PC-9 (cell line): ENCODE data around the gene INPP5B. TPM values are rescaled to one million over a fixed set of nuclear protein-coding genes. Genes with fewer than 3 reads are reported as not detected.

ENCODE experiments used
- BruUV-seq: library from RNA; stranded (reverse); fragments of 400-500 nt; replicated peaks from 2 replicates; lab custom pipeline; 2021; lab: Mats Ljungman, UMichigan
- CTCF ChIA-PET: fragments of 300-600 bp; sonication (Branson Sonifier 250); formaldehyde crosslinking; loops from one replicate; lab custom pipeline; 2022; ENCODE audit warnings: antibody characterized with exemption; lab: Charles Lee
- POLR2A ChIA-PET: fragments of 300-600 bp; sonication (Branson Sonifier 250); formaldehyde crosslinking; loops from one replicate; lab custom pipeline; 2022; ENCODE audit warnings: antibody characterized with exemption; ENCODE audit not compliant: unreplicated experiment; lab: Charles Lee
- DNase-seq, 2 experiments: peaks; one replicate each; pipeline versions ENCODE4 v3.0.0 to v3.0.0-alpha.2; 2015 to 2022; ENCODE audit warnings: mixed read lengths in 1 of 2
- H2AFZ ChIP-seq: fragments of 200-600 bp; sonication (generic); 2 replicates; pipeline ENCODE4 v1.8.1; 2017; ENCODE audit warnings: antibody characterized with exemption
- H3F3A ChIP-seq: fragments of 200-600 bp; sonication (generic); 2 replicates; pipeline ENCODE4 v1.8.1; 2017; ENCODE audit warnings: antibody characterized with exemption, mild to moderate bottlenecking, low read depth; ENCODE audit not compliant: insufficient read depth
- H3K27ac ChIP-seq: fragments of 200-600 bp; sonication (generic); 2 replicates; pipeline ENCODE4 v1.6.1; 2016; ENCODE audit warnings: mixed run types
- H3K27me3 ChIP-seq: fragments of 200-600 bp; sonication (generic); 2 replicates; pipeline ENCODE4 v1.6.1; 2016; ENCODE audit warnings: low read depth, mixed run types; ENCODE audit not compliant: insufficient read depth
- H3K36me3 ChIP-seq: fragments of 200-600 bp; sonication (generic); 2 replicates; pipeline ENCODE4 v1.6.1; 2016; ENCODE audit warnings: low read depth, mixed run types
- H3K4me1 ChIP-seq: fragments of 200-600 bp; sonication (generic); replicated peaks from 2 replicates; pipeline ENCODE4 v1.6.1; 2016; ENCODE audit warnings: mixed run types; ENCODE audit not compliant: insufficient read depth
- H3K4me2 ChIP-seq: fragments of 200-600 bp; sonication (generic); 2 replicates; pipeline ENCODE4 v1.6.1; 2017; ENCODE audit warnings: mixed run types
- H3K4me3 ChIP-seq: fragments of 200-600 bp; sonication (generic); 2 replicates; pipeline ENCODE4 v1.6.1; 2016; ENCODE audit warnings: mixed run types
- H3K79me2 ChIP-seq: fragments of 200-600 bp; sonication (generic); 2 replicates; pipeline ENCODE4 v1.6.1; 2017; ENCODE audit warnings: low read depth, mixed run types
- H3K9me2 ChIP-seq: fragments of 200-600 bp; sonication (generic); 2 replicates; pipeline ENCODE4 v1.8.1; 2017; ENCODE audit warnings: mild to moderate bottlenecking; ENCODE audit not compliant: insufficient read depth
- H3K9me3 ChIP-seq: fragments of 200-600 bp; sonication (generic); 2 replicates; pipeline ENCODE4 v1.8.1; 2016; ENCODE audit warnings: low read depth; ENCODE audit not compliant: insufficient read depth
- H4K20me1 ChIP-seq: fragments of 200-600 bp; sonication (generic); 2 replicates; pipeline ENCODE4 v1.8.1; 2017; ENCODE audit not compliant: insufficient read depth
- EZH2 ChIP-seq: fragments of 200-600 bp; sonication (generic); IDR thresholded peaks from 2 replicates; pipeline ENCODE4 v1.8.0; 2017; ENCODE audit warnings: antibody characterized with exemption, low read depth
- intact Hi-C: fragments of 100-400 bp; cut with micrococcal nuclease; formaldehyde crosslinking; loops from one replicate; pipeline ENCODE4 v1.10.0; 2022; ENCODE audit not compliant: unreplicated experiment
- total RNA-seq: library from RNA; stranded (reverse); gene quantifications from 2 replicates; pipeline ENCODE4 v1.2.3, GENCODE V29; 2021
- TF ChIP-seq, protein P1 (sequence below): fragments of 200-600 bp; sonication (generic); conservative IDR thresholded peaks from 2 replicates; pipeline ENCODE4 v1.6.1; 2017; ENCODE audit warnings: mixed run types, antibody characterized with exemption, mild to moderate bottlenecking, moderate library complexity

Gene INPP5B
- total RNA-seq, 1 experiment from 2014 or later = 28.1 TPM

DNA sequence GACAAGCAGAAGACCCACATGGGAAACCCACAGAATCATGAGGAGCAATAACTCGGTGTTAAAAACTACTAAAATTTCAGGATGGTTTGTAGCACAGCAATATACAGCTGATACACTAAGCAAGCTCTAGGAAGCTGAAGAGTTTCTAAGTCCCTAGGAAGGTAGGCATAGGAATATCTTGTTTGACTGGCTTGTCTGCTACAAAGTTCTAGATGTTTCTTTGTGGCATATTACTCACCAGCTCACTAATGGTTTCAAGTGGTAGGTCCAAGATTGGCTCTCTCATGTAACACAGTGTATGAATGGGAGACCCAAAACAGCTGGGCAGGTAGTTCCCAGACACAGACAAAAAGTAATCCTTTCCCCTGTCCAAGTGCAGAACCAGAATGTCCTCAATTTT lies 74.2 kb downstream of the INPP5B start:
- H3K27me3 ChIP-seq = no peaks in the 10 kb centered on the region
- H3K9me2 ChIP-seq = no peaks in the 10 kb centered on the region
- H3K4me3 ChIP-seq = no peak overlapping the region
- no peak overlapping the region for H3K4me2 ChIP-seq
- intact Hi-C loops = no loop called here
- H2AFZ ChIP-seq = no peak overlapping the region
- CTCF ChIA-PET = interaction anchor here (0.6 kb wide), 1 partner anchor 46 kb away, joined by 7 read pairs; no protein-coding TSS in a partner anchor
- no peaks in the 10 kb centered on the region for H3K4me1 ChIP-seq
- no TSS peak for BruUV-seq
- H3K79me2 ChIP-seq = no peaks in the 10 kb centered on the region
- POLR2A ChIA-PET = no interaction called here
- no peaks in the 10 kb centered on the region for H4K20me1 ChIP-seq
- no peaks in the 10 kb centered on the region; the same call in 1 of the 2 replicates for H3F3A ChIP-seq
- no peaks in the 10 kb centered on the region for H3K9me3 ChIP-seq
- no peak for DNase-seq
- TF ChIP-seq EZH2 = no peak
- TF ChIP-seq, protein P1, sequence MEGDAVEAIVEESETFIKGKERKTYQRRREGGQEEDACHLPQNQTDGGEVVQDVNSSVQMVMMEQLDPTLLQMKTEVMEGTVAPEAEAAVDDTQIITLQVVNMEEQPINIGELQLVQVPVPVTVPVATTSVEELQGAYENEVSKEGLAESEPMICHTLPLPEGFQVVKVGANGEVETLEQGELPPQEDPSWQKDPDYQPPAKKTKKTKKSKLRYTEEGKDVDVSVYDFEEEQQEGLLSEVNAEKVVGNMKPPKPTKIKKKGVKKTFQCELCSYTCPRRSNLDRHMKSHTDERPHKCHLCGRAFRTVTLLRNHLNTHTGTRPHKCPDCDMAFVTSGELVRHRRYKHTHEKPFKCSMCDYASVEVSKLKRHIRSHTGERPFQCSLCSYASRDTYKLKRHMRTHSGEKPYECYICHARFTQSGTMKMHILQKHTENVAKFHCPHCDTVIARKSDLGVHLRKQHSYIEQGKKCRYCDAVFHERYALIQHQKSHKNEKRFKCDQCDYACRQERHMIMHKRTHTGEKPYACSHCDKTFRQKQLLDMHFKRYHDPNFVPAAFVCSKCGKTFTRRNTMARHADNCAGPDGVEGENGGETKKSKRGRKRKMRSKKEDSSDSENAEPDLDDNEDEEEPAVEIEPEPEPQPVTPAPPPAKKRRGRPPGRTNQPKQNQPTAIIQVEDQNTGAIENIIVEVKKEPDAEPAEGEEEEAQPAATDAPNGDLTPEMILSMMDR = no peak
- H3K27ac ChIP-seq = no peak overlapping the region
- no peaks in the 10 kb centered on the region for H3K36me3 ChIP-seq

DNA sequence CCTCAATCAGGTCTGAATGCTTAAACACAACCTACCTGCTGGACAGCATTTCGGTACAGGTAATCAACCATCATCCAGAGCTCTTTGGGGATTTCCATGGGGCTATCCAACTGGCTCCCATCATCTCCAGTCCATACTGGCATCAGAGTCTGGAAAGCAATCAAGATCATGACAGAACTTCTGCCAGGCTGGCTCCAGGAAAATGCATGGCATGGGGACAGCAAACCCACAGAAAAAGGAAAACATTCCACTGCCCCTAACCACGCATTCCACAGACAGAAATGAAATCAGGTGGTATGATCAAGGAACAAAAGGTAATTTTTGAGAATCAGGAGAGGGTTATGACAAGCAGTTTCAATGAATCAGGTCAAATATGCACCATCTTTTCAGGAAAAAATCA lies 78.4 kb downstream of the INPP5B start:
- no TSS peak for BruUV-seq
- ChIA-PET CTCF (no interaction called here), POLR2A (no interaction called here)
- Histone ChIP-seq H3K9me2 (no peaks in the 10 kb centered on the region), H2AFZ (no peak overlapping the region), H3K9me3 (no peaks in the 10 kb centered on the region), H3K4me2 (no peak overlapping the region), H3K27ac (no peak overlapping the region), H3K36me3 (0 out of 2 replicates have a peak, but pooled peaks cover 3% of the 10 kb centered on the region), H3F3A (peaks cover 37% of the 10 kb centered on the region), H3K27me3 (no peaks in the 10 kb centered on the region), H3K4me3 (no peak overlapping the region), H3K4me1 (peaks cover 19% of the 10 kb centered on the region), H3K79me2 (no peaks in the 10 kb centered on the region), H4K20me1 (no peaks in the 10 kb centered on the region)
- intact Hi-C loops = no loop called here
- TF ChIP-seq, protein P1 = no peak
- TF ChIP-seq EZH2 = no peak
- no peak for DNase-seq

DNA sequence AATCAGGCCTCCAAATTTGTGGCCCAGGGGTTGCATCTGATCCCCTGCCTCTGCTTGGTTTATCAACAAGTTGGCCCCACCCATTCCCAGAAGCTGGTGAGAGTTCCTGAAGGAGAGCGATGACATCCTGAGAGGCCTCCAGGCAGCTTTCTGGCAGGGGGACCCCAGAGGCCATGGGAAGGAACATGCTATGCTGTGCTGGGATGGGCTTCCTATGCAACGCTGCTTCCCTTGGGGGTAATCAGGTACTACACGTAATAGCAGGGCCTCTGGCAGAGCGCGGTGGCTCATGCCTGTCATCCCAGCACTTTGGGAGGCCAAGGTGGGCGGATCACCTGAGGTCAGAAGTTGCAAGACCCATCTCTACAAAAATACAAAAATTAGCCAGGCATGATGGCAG lies 79.1 kb downstream of the INPP5B start:
- peaks cover 39% of the 10 kb centered on the region for H3F3A ChIP-seq
- intact Hi-C loops = no loop called here
- no peaks in the 10 kb centered on the region for H3K79me2 ChIP-seq
- BruUV-seq = no TSS peak
- H3K27ac ChIP-seq = peak overlapping the region; percentile 100; the same call in 1 of the 2 replicates
- DNase-seq = no peak
- peaks cover 22% of the 10 kb centered on the region for H3K4me1 ChIP-seq
- no peaks in the 10 kb centered on the region for H4K20me1 ChIP-seq
- H3K9me3 ChIP-seq = no peaks in the 10 kb centered on the region
- no peak overlapping the region for H3K4me2 ChIP-seq
- no peak overlapping the region for H3K4me3 ChIP-seq
- no peaks in the 10 kb centered on the region for H3K9me2 ChIP-seq
- H3K27me3 ChIP-seq = no peaks in the 10 kb centered on the region
- ChIA-PET CTCF (no interaction called here), POLR2A (no interaction called here)
- H2AFZ ChIP-seq = no peak overlapping the region
- H3K36me3 ChIP-seq = 0 out of 2 replicates have a peak, but pooled peaks cover 3% of the 10 kb centered on the region
- TF ChIP-seq EZH2 = no peak
- TF ChIP-seq, protein P1 = no peak
